Sigmoid colon (tissue), 7 donors: ENCODE data around the gene GPR137C. TPM values are rescaled to one million over a fixed set of nuclear protein-coding genes. Genes with fewer than 3 reads are reported as not detected.

Experiments used
- DNase-seq: peaks from one replicate; pipeline ENCODE4 v3.0.0-alpha.2; 2019
- H3K27ac ChIP-seq, 4 donors: fragments of 200-600 bp; sonication (generic); one replicate each; pipeline ENCODE4 v1.5.1; 2016 to 2019; ENCODE audit warnings: mild to moderate bottlenecking in 1 of 4
- H3K27me3 ChIP-seq, 3 donors: fragments of 200-600 bp; sonication (generic); one replicate each; pipeline ENCODE4 v1.5.1; 2019; ENCODE audit warnings: mild to moderate bottlenecking in 1 of 3
- H3K36me3 ChIP-seq, 4 donors: fragments of 200-600 bp; sonication (generic); one replicate each; pipeline ENCODE4 v1.5.1; 2016 to 2019
- H3K4me1 ChIP-seq, 4 donors: fragments of 200-600 bp; sonication (generic); one replicate each; pipeline ENCODE4 v1.5.1; 2017 to 2019
- H3K4me3 ChIP-seq, 4 donors: fragments of 200-600 bp; sonication (generic); one replicate each; pipeline ENCODE4 v1.5.1; 2017 to 2019; ENCODE audit warnings: mild to moderate bottlenecking in 2 of 4, moderate library complexity in 1 of 4
- H3K9me3 ChIP-seq, 4 donors: fragments of 200-600 bp in 3 of 4; sonication (generic) in 3 of 4; one replicate each; pipeline versions ENCODE4 v1.5.1 to v1.6.1; 2013 to 2019
- CTCF ChIP-seq, 4 experiments: fragments of 450-650 bp in 3 of 4; fragments of 200-600 bp in 1 of 4; IDR thresholded peaks; one replicate each; pipeline ENCODE4 v1.5.1; 2016 to 2019; ENCODE audit warnings: antibody characterized with exemption in 4 of 4, mild to moderate bottlenecking in 3 of 4, moderate library complexity in 2 of 4
- EP300 ChIP-seq, 4 donors: sonication (generic); formaldehyde crosslinking; IDR thresholded peaks; one replicate each; pipeline ENCODE4 v1.6.1; 2017; ENCODE audit warnings: antibody characterized with exemption in 4 of 4
- POLR2A ChIP-seq, 2 donors: fragments of 450-650 bp; IDR thresholded peaks; one replicate each; pipeline ENCODE4 v1.6.1; 2016; ENCODE audit warnings: antibody characterized with exemption in 2 of 2, mild to moderate bottlenecking in 2 of 2, moderate library complexity in 2 of 2
- POLR2AphosphoS5 ChIP-seq, 4 donors: sonication (generic); formaldehyde crosslinking; IDR thresholded peaks; one replicate each; pipeline ENCODE4 v1.6.1; 2017; ENCODE audit warnings: antibody characterized with exemption in 4 of 4
- WGBS, 2 donors: extraction: QIAGEN DNeasy Blood & Tissue Kit; methylation state at CpG; one replicate each; pipeline ENCODE4 v1.1.7; 2013; 5-methylcytosine and 5-hydroxymethylcytosine counted together
- intact Hi-C: fragments of 100-400 bp; cut with DNase I; formaldehyde crosslinking; loops from one replicate; pipeline ENCODE4 v1.15.1; 2023
- polyA plus RNA-seq, 3 donors: library from polyadenylated mRNA; stranded (reverse); fragments of 200-250 nt; gene quantifications; one replicate each; pipeline ENCODE4 v1.2.3, GENCODE V29; 2013
- total RNA-seq, 4 donors: library from RNA; depleted of rRNA; stranded (reverse); fragments of >200 nt; gene quantifications; one replicate each; pipeline ENCODE4 v1.1.0, GENCODE V29; 2016
- donor health status: healthy with polysubstance abuse.
- donor health status: Bipolar disorder and iron deficiency.
- donor health status: healthy.

The GPR137C gene
- total and polyA plus RNA-seq, 7 donors: 0.31 to 0.71 (median 0.55) TPM; not detected in 2

- no peak for DNase-seq
- no peaks in the 10 kb centered on the region for H3K9me3 ChIP-seq
- peaks cover 0 to 32% (median 3%) of the 10 kb centered on the region in 4 donors for H3K36me3 ChIP-seq
- H3K27ac ChIP-seq: no peak overlapping the region
- intact Hi-C loops: no loop called here
- TF ChIP-seq POLR2A (IDR thresholded peaks at IDR 0.05) (no peak), POLR2AphosphoS5 (IDR thresholded peaks at IDR 0.05) (no peak), EP300 (IDR thresholded peaks at IDR 0.05) (no peak), CTCF (IDR thresholded peaks at IDR 0.05) (no peak)
- no peaks in the 10 kb centered on the region for H3K4me1 ChIP-seq
- H3K27me3 ChIP-seq: no peaks in the 10 kb centered on the region
- no peak overlapping the region for H3K4me3 ChIP-seq
- WGBS, 2 donors: 93 to 96% methylated on average over 2 of the region's 2 CpGs
Observed at GRCh38 chr14:52661314-52661713, 108.7 kb downstream of the GPR137C start.

DNA sequence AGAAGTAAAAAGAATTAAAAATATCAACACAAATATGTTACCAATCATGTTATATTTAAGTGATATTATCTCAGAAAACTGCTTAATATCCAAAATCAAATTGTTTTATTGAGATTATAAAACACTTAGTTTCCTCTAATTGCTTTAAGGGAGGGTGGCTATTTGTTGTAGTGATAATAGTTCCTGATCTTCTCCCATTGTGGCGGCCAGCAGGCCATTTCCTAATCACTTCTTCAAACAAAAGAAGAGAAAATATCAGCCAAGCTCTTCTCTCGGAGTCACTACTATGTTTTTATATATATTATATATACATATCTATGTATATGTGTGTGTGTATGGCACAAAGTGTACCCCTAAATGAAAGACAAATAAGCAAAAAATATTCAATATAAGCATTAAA, 111.2 kb downstream of the GPR137C start:
- 73 to 93% methylated on average over 2 of the region's 2 CpGs for WGBS, 2 donors
- TF ChIP-seq EP300 (IDR thresholded peaks at IDR 0.05): no peak

GRCh38 chr14:52678591-52678990, 126.0 kb downstream of the GPR137C start:
- no peak overlapping the region for H3K27ac ChIP-seq
- TF ChIP-seq POLR2AphosphoS5 (IDR thresholded peaks at IDR 0.05) (no peak), CTCF (IDR thresholded peaks at IDR 0.05) (peak in 1 of 4 experiments; percentile 12), POLR2A (IDR thresholded peaks at IDR 0.05) (no peak), EP300 (IDR thresholded peaks at IDR 0.05) (no peak)
- no peaks in the 10 kb centered on the region for H3K27me3 ChIP-seq
- no peak overlapping the region for H3K4me3 ChIP-seq
- no peaks in the 10 kb centered on the region for H3K9me3 ChIP-seq
- DNase-seq: no peak
- H3K36me3 ChIP-seq: peaks cover 0 to 59% (median 8%) of the 10 kb centered on the region in 4 donors
- intact Hi-C loops: no loop called here
- 94 to 98% methylated on average over 2 of the region's 2 CpGs for WGBS, 2 donors
- H3K4me1 ChIP-seq: no peaks in the 10 kb centered on the region

More for the DNA sequence above, 111.2 kb downstream of the GPR137C start:
- no peaks in the 10 kb centered on the region for H3K9me3 ChIP-seq
- H3K27me3 ChIP-seq: no peaks in the 10 kb centered on the region
- no peak for DNase-seq
- H3K4me1 ChIP-seq: no peaks in the 10 kb centered on the region
- H3K36me3 ChIP-seq: peaks cover 0 to 31% (median 2%) of the 10 kb centered on the region in 4 donors
- no peak overlapping the region for H3K27ac ChIP-seq
- intact Hi-C loops: no loop called here
- H3K4me3 ChIP-seq: no peak overlapping the region

GRCh38 chr14:52683985-52684520, 131.4 kb downstream of the GPR137C start:
- H3K36me3 ChIP-seq: peaks cover 0 to 17% (median 6%) of the 10 kb centered on the region in 4 donors
- H3K9me3 ChIP-seq: no peaks in the 10 kb centered on the region
- H3K4me3 ChIP-seq: no peak overlapping the region
- DNase-seq: no peak
- TF ChIP-seq POLR2AphosphoS5 (IDR thresholded peaks at IDR 0.05) (no peak), EP300 (IDR thresholded peaks at IDR 0.05) (no peak), POLR2A (IDR thresholded peaks at IDR 0.05) (no peak), CTCF (IDR thresholded peaks at IDR 0.05) (no peak)
- no peaks in the 10 kb centered on the region for H3K27me3 ChIP-seq
- intact Hi-C loops: no loop called here
- 66 to 85% methylated on average over 2 of the region's 2 CpGs for WGBS, 2 donors
- H3K27ac ChIP-seq: no peak overlapping the region
- peaks cover 0 to 5% (median 0%) of the 10 kb centered on the region in 4 donors for H3K4me1 ChIP-seq

- Histone ChIP-seq H3K4me3 (no peak overlapping the region), H3K36me3 (peaks cover 0 to 11% (median 4%) of the 10 kb centered on the region in 4 donors), H3K9me3 (no peaks in the 10 kb centered on the region), H3K27ac (no peak overlapping the region), H3K27me3 (no peaks in the 10 kb centered on the region), H3K4me1 (peaks cover 0 to 5% (median 0%) of the 10 kb centered on the region in 4 donors)
- DNase-seq: no peak
- intact Hi-C loops: no loop called here
- TF ChIP-seq CTCF (IDR thresholded peaks at IDR 0.05) (no peak), POLR2A (IDR thresholded peaks at IDR 0.05) (no peak), POLR2AphosphoS5 (IDR thresholded peaks at IDR 0.05) (no peak)
- 94 to 96% methylated on average over 1 of the region's 1 CpG for WGBS, 2 donors
Observed at GRCh38 chr14:52686176-52686575, 133.5 kb downstream of the GPR137C start.

Other genes starting within 250 kb of the GPR137C start
- 1 to 10 TPM in 3 of 4 donors, under 1 TPM in 1; 0.55 to 2.5 (median 1.3) TPM for gene PTGER2, start 238.5 kb upstream of the GPR137C start, total RNA-seq
- gene PTGER2, start 238.5 kb upstream of the GPR137C start, polyA plus RNA-seq: 1 to 10 TPM; 3.0 to 3.9 (median 3.0) TPM
- gene TXNDC16, start 331 bp upstream of the GPR137C start, total RNA-seq: 10 to 100 TPM; 10.5 to 14.3 (median 13.2) TPM
- gene TXNDC16, start 331 bp upstream of the GPR137C start, polyA plus RNA-seq: 1 to 10 TPM; 1.2 to 2.5 (median 1.2) TPM
- 10 to 100 TPM; 24.3 to 27.4 (median 27.2) TPM for gene ERO1A, start 142.7 kb downstream of the GPR137C start, total RNA-seq
- 10 to 100 TPM in 1 of 3 donors, 1 to 10 TPM in 2; 3.0 to 30.9 (median 7.6) TPM for gene ERO1A, start 142.7 kb downstream of the GPR137C start, polyA plus RNA-seq
- 10 to 100 TPM; 60.7 to 94.2 (median 86.4) TPM for gene PSMC6, start 154.4 kb downstream of the GPR137C start, total RNA-seq
- 10 to 100 TPM; 61.9 to 87.9 (median 79.1) TPM for gene PSMC6, start 154.4 kb downstream of the GPR137C start, polyA plus RNA-seq
- 10 to 100 TPM; 18.6 to 24.7 (median 23.0) TPM for gene STYX, start 177.3 kb downstream of the GPR137C start, total RNA-seq
- 1 to 10 TPM; 6.3 to 8.1 (median 7.2) TPM for gene STYX, start 177.3 kb downstream of the GPR137C start, polyA plus RNA-seq
- gene GNPNAT1, start 238.8 kb downstream of the GPR137C start, total RNA-seq: 10 to 100 TPM; 13.3 to 18.8 (median 15.3) TPM
- gene GNPNAT1, start 238.8 kb downstream of the GPR137C start, polyA plus RNA-seq: 10 to 100 TPM; 24.0 to 34.9 (median 27.8) TPM